HG03064 (cell line): ENCODE results near the gene RNF111.
"Not testable (repeated sequence)": the region's sequence is repeated elsewhere in the genome, so short reads cannot be mapped to it uniquely, and the experiment has no call there.

ENCODE experiments used
- ATAC-seq: cut with Tn5 transposase; IDR thresholded peaks from one replicate; pipeline ENCODE4 v1.9.1; 2021; ENCODE audit warnings: low read depth; ENCODE audit not compliant: unreplicated experiment

The RNF111 gene

GRCh38 chr15:59127255-59127654, 139.8 kb downstream of the RNF111 start:
- not testable (repeated sequence) for ATAC-seq

DNA sequence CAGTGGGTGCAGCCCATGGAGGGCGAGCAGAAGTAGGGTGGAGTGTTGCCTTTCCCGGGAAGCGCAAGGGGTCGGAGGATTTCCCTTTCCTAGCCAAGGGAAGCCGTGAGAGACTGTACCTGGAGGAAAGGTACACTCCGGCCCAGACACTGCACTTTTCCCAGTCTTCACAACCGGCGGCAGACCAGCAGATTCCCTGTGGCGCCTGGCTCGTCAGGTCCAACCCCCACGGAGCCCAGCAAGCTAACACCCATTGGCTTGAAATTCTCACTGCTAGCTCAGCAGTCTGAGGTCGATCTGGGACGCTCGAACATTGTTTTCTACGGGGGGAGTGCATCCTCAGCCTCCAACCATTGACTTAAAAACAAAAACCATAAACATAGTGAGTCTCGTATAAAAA, 144.0 kb downstream of the RNF111 start:
- no peak for ATAC-seq

DNA sequence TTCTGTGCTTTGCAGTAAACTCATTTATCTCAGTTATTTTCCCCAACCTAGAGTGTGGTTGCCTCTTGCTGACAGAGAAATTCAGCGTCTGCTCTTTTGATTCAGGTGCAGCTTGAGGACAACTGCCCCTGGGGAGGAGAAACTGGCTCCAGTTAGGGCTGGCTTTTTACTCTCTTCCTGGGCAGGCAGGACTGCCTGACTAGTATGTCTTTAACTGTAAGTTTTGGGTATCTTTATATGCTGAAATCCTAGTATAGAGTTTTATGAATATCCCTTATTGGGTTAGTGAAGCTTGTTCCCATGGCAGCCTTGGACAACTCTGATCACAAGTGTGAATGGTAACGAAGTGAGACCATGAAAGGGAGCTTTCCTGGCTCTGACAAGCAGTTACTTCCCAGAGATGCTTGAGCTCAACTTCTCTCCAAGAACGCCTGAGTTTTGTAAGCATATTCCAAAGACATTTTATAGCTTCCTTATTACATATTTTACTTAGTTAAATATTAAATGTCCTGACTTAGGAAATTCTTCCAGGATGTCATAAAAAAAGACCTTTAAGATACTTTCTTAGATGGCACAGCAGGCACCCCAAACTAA, 144.6 kb downstream of the RNF111 start:
- ATAC-seq: no peak

DNA sequence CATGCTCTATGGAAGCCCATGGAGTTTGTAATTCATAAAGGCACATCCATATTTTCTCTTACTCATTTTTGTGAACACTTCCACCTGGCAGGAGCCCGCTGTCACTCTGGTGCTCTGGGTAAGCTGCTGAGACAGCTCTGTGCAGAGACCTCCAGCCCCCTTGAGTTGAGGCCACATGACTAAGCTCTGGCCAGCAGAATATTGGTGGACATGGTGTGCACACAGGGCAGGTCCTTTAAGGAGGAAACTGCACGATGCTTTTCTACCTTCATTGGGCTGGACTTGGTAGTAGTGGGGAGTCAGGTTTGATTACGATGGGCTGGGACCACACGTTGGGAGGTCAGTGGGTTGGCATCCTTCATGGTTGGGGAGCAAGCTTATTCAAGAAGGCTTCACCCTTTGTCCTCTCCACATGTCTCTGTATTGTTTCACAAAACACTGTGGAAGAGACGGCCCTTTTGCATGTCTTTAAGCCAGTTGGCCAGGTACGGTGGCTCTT, 146.5 kb downstream of the RNF111 start:
- no peak for ATAC-seq

GRCh38 chr15:59137566-59137965, 150.1 kb downstream of the RNF111 start:
- ATAC-seq: no peak

DNA sequence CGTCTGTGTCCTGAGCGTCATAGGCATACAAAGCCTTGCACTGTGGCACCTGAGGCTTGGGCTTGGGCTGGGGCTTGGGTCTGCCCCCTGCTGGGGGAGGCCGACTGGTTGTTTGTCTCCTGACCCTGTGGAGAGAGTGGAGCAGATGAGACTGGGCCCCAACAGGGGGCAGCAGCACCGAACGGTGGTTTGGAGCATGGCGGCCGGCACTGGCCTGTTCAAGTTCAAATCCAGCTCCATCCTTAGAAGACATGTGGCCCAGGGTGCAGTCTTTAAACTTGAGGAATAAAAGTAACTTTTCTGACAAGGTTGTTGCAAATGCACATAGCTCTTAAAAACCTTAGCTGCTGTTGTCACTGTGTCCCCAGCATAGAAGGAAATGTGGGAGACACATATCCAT, 150.8 kb downstream of the RNF111 start:
- no peak for ATAC-seq

DNA sequence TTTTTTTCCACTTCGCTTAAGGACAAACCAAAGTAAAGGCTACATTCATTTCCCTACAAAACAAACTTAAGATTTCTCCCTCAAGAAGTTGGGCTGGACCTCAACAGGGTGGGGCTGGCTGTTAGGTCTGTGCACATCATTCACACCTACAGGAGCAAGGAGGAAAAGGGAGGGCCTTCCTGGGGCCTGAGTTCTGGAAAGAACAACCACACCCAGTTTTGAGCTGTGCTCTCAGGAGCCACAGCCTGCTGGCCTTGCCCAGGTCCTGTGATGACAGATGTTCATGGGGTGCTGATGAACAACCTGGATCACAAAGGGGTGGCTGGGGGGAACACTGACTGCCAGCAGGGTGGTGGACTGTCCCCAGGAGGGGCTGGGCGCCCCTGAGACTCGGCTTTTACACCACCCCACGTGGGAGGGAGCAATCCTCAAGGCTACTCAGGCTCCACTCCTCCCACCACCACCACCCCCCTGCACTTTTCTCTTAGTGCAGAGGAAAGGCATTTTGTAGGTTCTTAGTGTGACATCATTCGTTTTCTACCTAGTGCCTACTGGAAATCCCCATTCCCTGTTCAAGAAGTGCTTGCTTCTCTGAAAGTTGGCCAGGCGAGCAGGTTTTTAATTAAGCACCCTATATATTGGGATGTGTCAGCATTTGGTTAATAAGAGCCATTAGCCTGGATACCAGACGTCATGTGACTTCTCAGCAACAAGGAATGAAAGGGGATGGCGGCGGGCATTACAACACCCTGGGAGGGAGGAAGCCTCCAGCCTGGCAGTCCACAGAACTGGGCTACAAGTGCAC, 153.2 kb downstream of the RNF111 start:
- ATAC-seq: no peak

DNA sequence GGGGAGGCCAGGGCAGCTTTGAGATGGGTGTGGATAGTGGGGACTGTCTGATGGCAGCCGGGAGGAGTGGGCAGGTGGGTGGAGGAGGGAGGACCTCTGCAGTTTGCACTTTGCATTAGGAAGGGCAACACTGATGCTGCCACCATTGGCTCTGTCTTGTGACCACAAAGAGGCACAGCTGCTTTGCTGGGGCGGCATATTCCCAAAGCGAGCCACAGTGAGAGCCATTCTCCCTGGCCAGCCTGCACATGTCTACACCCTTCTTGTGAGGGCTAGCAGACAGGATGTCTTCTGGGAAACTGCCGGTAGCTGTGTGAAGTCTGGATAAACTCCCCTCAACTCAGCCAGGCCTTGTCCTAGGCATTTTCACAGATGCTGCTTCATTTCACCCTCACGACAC, 155.8 kb downstream of the RNF111 start:
- no peak for ATAC-seq

DNA sequence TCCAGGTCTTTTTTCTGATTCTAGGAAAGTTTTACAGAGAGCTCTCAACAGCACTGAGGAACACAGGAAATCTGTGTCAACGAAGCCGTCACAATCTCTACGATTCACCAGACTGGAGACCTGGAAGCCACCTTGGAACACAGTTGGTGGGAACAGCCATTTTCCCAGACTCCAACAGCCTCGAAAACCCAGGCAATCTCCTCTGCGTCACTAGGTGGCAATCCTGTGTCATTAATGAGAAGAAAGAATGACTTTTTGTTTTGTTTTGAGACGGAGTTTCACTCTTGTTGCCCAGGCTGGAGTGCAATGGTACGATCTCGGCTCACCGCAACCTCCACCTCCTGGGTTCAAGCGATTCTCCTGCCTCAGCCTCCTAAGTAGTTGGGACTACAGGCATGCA, 157.1 kb downstream of the RNF111 start:
- ATAC-seq: not testable (repeated sequence)
